A549 (cell line): ENCODE data around the gene WDR70.

Experiments
- CTCF ChIP-seq: fragments of >200 bp; sonication (Bioruptor Twin); formaldehyde crosslinking; IDR thresholded peaks from 3 replicates; pipeline ENCODE4 v1.5.1; 2016
- FOXS1 ChIP-seq: fragments of 250-450 bp; sonication (Bioruptor Pico); IDR thresholded peaks from 2 replicates; pipeline ENCODE4 v1.5.0; 2020; ENCODE audit warnings: mild to moderate bottlenecking, moderate library complexity
- HOXB13 ChIP-seq: fragments of 250-450 bp; sonication (Bioruptor Pico); IDR thresholded peaks from 2 replicates; pipeline ENCODE4 v1.5.0; 2020; ENCODE audit warnings: low read depth, mild to moderate bottlenecking, moderate library complexity
- KDM5A ChIP-seq: fragments of 200-600 bp; sonication (generic); IDR thresholded peaks from 2 replicates; pipeline ENCODE4 v1.6.1; 2016; ENCODE audit warnings: antibody characterized with exemption, mild to moderate bottlenecking
- POLR2A ChIP-seq: IDR thresholded peaks from 2 replicates; pipeline ENCODE4 v1.6.1; 2012; ENCODE audit warnings: mild to moderate bottlenecking, low read length
- REST ChIP-seq: fragments of 200-600 bp; sonication (generic); IDR thresholded peaks from 2 replicates; pipeline ENCODE4 v1.6.1; 2016; ENCODE audit warnings: antibody characterized with exemption, mild to moderate bottlenecking, moderate library complexity
- ZC3H11A ChIP-seq: fragments of 450-650 bp; IDR thresholded peaks from 2 replicates; pipeline ENCODE4 v1.6.1; 2014; ENCODE audit warnings: antibody characterized with exemption, mild to moderate bottlenecking
- ZNF302 ChIP-seq: fragments of 250-450 bp; sonication (Bioruptor Pico); IDR thresholded peaks from 2 replicates; pipeline ENCODE4 v1.9.0; 2021; ENCODE audit warnings: inconsistent platforms, mild to moderate bottlenecking, moderate library complexity

- no peak for TF ChIP-seq POLR2A
- no peak for TF ChIP-seq CTCF
- no peak for TF ChIP-seq HOXB13 (CRISPR knock-in tag)
- no peak for TF ChIP-seq REST
- TF ChIP-seq ZNF302 (CRISPR knock-in tag), result no peak
- no peak for TF ChIP-seq KDM5A
- no peak for TF ChIP-seq FOXS1 (CRISPR knock-in tag)
- TF ChIP-seq ZC3H11A, result no peak
Observed at GRCh38 chr5:37739817-37740261, 360.7 kb downstream of the WDR70 start.
